Measurements from ENCODE around the gene MEF2A.

The MEF2A gene

DNA sequence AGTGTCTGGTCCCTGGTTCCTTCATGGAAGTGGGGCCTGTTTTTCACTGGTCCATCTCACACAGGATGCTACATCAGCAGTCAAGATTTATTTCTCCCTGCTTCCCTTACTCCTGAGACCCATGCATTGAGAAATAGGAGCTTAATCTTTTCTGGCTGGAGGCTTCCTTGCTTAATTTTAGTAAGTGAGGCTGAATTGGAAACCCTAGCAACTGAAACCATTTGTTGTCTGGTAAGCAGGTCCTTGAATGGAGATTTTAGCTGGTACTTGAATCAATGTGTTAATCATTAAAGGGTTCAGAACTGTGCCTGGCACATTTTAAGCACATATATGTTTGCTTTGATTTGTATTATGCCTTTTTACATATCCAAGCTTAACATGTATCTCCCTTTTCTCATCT, 20.2 kb upstream of the MEF2A start:
- no peak overlapping the region for H3K9ac ChIP-seq (ENCODE audit: low read depth in 1 of 2, low read length in 2 of 2)
- peaks cover 0 to 5% of the 10 kb centered on the region in 2 donors for H3K4me1 ChIP-seq (ENCODE audit: control insufficient read depth in 2 of 2, insufficient read depth in 2 of 2, low read length in 2 of 2)
- no peaks in the 10 kb centered on the region for H3K9me3 ChIP-seq (ENCODE audit: control insufficient read depth in 2 of 2, low read length in 2 of 2)
- H3K27me3 ChIP-seq (ENCODE audit: control insufficient read depth in 2 of 2, insufficient read depth in 2 of 2, low read length in 2 of 2) = no peaks in the 10 kb centered on the region
- H3K4me3 ChIP-seq (ENCODE audit: low read length in 2 of 2) = no peak overlapping the region
- no peak overlapping the region for H3K27ac ChIP-seq (ENCODE audit: low read depth in 2 of 2, low read length in 2 of 2)
- H3K36me3 ChIP-seq (ENCODE audit: control insufficient read depth in 2 of 2, insufficient read depth in 2 of 2, low read length in 2 of 2) = no peaks in the 10 kb centered on the region

DNA sequence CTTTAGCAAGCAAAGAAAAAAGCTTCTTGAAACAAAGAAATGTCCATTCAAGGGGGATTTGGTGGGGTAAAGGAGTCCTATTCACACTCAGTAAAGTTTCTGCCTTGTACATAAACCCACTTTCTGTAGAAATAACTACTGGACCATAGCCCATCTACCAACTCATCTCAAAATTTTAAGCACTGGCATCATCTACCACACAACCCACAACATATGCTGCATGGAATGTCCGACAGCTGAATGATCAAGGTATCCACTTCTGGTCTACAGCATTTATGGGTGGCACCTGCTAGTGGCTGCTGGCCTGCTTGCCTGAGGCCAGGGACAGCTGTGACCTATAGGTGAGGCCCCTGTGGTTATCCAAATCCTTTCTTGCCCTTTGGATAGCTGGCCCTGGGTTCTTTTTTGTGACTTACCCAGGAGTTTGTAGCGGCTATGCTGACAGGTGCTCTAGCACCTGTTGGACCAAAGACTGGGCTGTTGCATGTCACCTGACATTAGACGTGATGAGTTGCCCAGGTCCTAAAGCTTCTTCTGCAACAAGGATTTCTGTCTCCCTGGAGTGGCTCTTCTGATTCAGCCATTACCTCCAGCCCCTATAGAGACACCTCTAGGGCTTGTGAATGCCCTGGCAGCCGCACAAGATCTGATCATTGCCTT, 19.2 kb upstream of the MEF2A start:
- Histone ChIP-seq H3K36me3 (ENCODE audit: control insufficient read depth in 2 of 2, insufficient read depth in 2 of 2, low read length in 2 of 2) (no peaks in the 10 kb centered on the region), H3K9ac (ENCODE audit: low read depth in 1 of 2, low read length in 2 of 2) (no peak overlapping the region), H3K27me3 (ENCODE audit: control insufficient read depth in 2 of 2, insufficient read depth in 2 of 2, low read length in 2 of 2) (no peaks in the 10 kb centered on the region), H3K9me3 (ENCODE audit: control insufficient read depth in 2 of 2, low read length in 2 of 2) (no peaks in the 10 kb centered on the region), H3K27ac (ENCODE audit: low read depth in 2 of 2, low read length in 2 of 2) (no peak overlapping the region), H3K4me3 (ENCODE audit: low read length in 2 of 2) (no peak overlapping the region), H3K4me1 (ENCODE audit: control insufficient read depth in 2 of 2, insufficient read depth in 2 of 2, low read length in 2 of 2) (peaks cover 0 to 5% of the 10 kb centered on the region in 2 donors)

GRCh38 chr15:99547517-99547916, 18.3 kb upstream of the MEF2A start:
- peaks cover 0 to 5% of the 10 kb centered on the region in 2 donors for H3K4me1 ChIP-seq (ENCODE audit: control insufficient read depth in 2 of 2, insufficient read depth in 2 of 2, low read length in 2 of 2)
- H3K4me3 ChIP-seq (ENCODE audit: low read length in 2 of 2) = no peak overlapping the region
- no peak overlapping the region for H3K27ac ChIP-seq (ENCODE audit: low read depth in 2 of 2, low read length in 2 of 2)
- no peaks in the 10 kb centered on the region for H3K27me3 ChIP-seq (ENCODE audit: control insufficient read depth in 2 of 2, insufficient read depth in 2 of 2, low read length in 2 of 2)
- H3K9me3 ChIP-seq (ENCODE audit: control insufficient read depth in 2 of 2, low read length in 2 of 2) = no peaks in the 10 kb centered on the region
- H3K9ac ChIP-seq (ENCODE audit: low read depth in 1 of 2, low read length in 2 of 2) = no peak overlapping the region
- H3K36me3 ChIP-seq (ENCODE audit: control insufficient read depth in 2 of 2, insufficient read depth in 2 of 2, low read length in 2 of 2) = no peaks in the 10 kb centered on the region

- Histone ChIP-seq H3K36me3 (ENCODE audit: control insufficient read depth in 2 of 2, insufficient read depth in 2 of 2, low read length in 2 of 2) (no peaks in the 10 kb centered on the region), H3K9ac (ENCODE audit: low read depth in 1 of 2, low read length in 2 of 2) (no peak overlapping the region), H3K27me3 (ENCODE audit: control insufficient read depth in 2 of 2, insufficient read depth in 2 of 2, low read length in 2 of 2) (no peaks in the 10 kb centered on the region), H3K4me1 (ENCODE audit: control insufficient read depth in 2 of 2, insufficient read depth in 2 of 2, low read length in 2 of 2) (peaks cover 0 to 5% of the 10 kb centered on the region in 2 donors), H3K4me3 (ENCODE audit: low read length in 2 of 2) (no peak overlapping the region), H3K27ac (ENCODE audit: low read depth in 2 of 2, low read length in 2 of 2) (no peak overlapping the region), H3K9me3 (ENCODE audit: control insufficient read depth in 2 of 2, low read length in 2 of 2) (no peaks in the 10 kb centered on the region)
Observed at GRCh38 chr15:99550077-99550476, 15.7 kb upstream of the MEF2A start.

- Histone ChIP-seq H3K27ac (ENCODE audit: low read depth in 2 of 2, low read length in 2 of 2) (no peak overlapping the region), H3K4me1 (ENCODE audit: control insufficient read depth in 2 of 2, insufficient read depth in 2 of 2, low read length in 2 of 2) (peaks cover 0 to 3% of the 10 kb centered on the region in 2 donors), H3K9ac (ENCODE audit: low read depth in 1 of 2, low read length in 2 of 2) (no peak overlapping the region), H3K36me3 (ENCODE audit: control insufficient read depth in 2 of 2, insufficient read depth in 2 of 2, low read length in 2 of 2) (no peaks in the 10 kb centered on the region), H3K27me3 (ENCODE audit: control insufficient read depth in 2 of 2, insufficient read depth in 2 of 2, low read length in 2 of 2) (no peaks in the 10 kb centered on the region), H3K9me3 (ENCODE audit: control insufficient read depth in 2 of 2, low read length in 2 of 2) (no peaks in the 10 kb centered on the region), H3K4me3 (ENCODE audit: low read length in 2 of 2) (no peak overlapping the region)
Observed at GRCh38 chr15:99552111-99552510, 13.7 kb upstream of the MEF2A start.

GRCh38 chr15:99554880-99555488, 10.8 kb upstream of the MEF2A start:
- Histone ChIP-seq H3K9ac (ENCODE audit: low read depth in 1 of 2, low read length in 2 of 2) (no peak overlapping the region), H3K27me3 (ENCODE audit: control insufficient read depth in 2 of 2, insufficient read depth in 2 of 2, low read length in 2 of 2) (no peaks in the 10 kb centered on the region), H3K27ac (ENCODE audit: low read depth in 2 of 2, low read length in 2 of 2) (no peak overlapping the region), H3K9me3 (ENCODE audit: control insufficient read depth in 2 of 2, low read length in 2 of 2) (no peaks in the 10 kb centered on the region), H3K4me3 (ENCODE audit: low read length in 2 of 2) (no peak overlapping the region), H3K4me1 (ENCODE audit: control insufficient read depth in 2 of 2, insufficient read depth in 2 of 2, low read length in 2 of 2) (no peaks in the 10 kb centered on the region), H3K36me3 (ENCODE audit: control insufficient read depth in 2 of 2, insufficient read depth in 2 of 2, low read length in 2 of 2) (no peaks in the 10 kb centered on the region)

GRCh38 chr15:99556011-99556410, 9.8 kb upstream of the MEF2A start:
- Histone ChIP-seq H3K4me1 (ENCODE audit: control insufficient read depth in 2 of 2, insufficient read depth in 2 of 2, low read length in 2 of 2) (no peaks in the 10 kb centered on the region), H3K27ac (ENCODE audit: low read depth in 2 of 2, low read length in 2 of 2) (no peak overlapping the region)

DNA sequence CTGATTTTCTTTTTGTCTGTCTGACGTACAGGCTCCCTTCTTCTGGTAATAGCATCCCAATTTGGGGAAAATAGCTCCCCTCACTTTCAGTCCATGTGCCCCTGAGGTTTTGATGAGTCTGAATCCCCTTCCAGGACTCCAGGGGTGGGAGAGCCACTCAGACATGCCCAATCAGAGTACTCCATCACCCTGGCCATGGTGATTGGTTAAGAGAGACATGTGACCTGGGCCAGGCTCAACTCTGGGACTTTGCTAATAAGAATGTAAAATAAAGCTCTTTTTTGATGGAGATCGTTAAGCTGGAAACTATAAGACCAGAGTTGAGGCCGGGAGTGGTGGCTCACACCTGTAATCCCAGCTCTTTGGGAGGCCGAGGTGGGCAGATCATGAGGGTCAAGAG, 9.2 kb upstream of the MEF2A start:
- Histone ChIP-seq H3K36me3 (ENCODE audit: control insufficient read depth in 2 of 2, insufficient read depth in 2 of 2, low read length in 2 of 2) (no peaks in the 10 kb centered on the region), H3K9me3 (ENCODE audit: control insufficient read depth in 2 of 2, low read length in 2 of 2) (no peaks in the 10 kb centered on the region), H3K4me1 (ENCODE audit: control insufficient read depth in 2 of 2, insufficient read depth in 2 of 2, low read length in 2 of 2) (no peaks in the 10 kb centered on the region), H3K27me3 (ENCODE audit: control insufficient read depth in 2 of 2, insufficient read depth in 2 of 2, low read length in 2 of 2) (no peaks in the 10 kb centered on the region), H3K9ac (ENCODE audit: low read depth in 1 of 2, low read length in 2 of 2) (no peak overlapping the region), H3K4me3 (ENCODE audit: low read length in 2 of 2) (no peak overlapping the region), H3K27ac (ENCODE audit: low read depth in 2 of 2, low read length in 2 of 2) (no peak overlapping the region)

More at GRCh38 chr15:99556011-99556410, 9.8 kb upstream of the MEF2A start:
- Histone ChIP-seq H3K27me3 (ENCODE audit: control insufficient read depth in 2 of 2, insufficient read depth in 2 of 2, low read length in 2 of 2) (no peaks in the 10 kb centered on the region), H3K9me3 (ENCODE audit: control insufficient read depth in 2 of 2, low read length in 2 of 2) (no peaks in the 10 kb centered on the region), H3K36me3 (ENCODE audit: control insufficient read depth in 2 of 2, insufficient read depth in 2 of 2, low read length in 2 of 2) (no peaks in the 10 kb centered on the region), H3K4me3 (ENCODE audit: low read length in 2 of 2) (no peak overlapping the region), H3K9ac (ENCODE audit: low read depth in 1 of 2, low read length in 2 of 2) (no peak overlapping the region)

DNA sequence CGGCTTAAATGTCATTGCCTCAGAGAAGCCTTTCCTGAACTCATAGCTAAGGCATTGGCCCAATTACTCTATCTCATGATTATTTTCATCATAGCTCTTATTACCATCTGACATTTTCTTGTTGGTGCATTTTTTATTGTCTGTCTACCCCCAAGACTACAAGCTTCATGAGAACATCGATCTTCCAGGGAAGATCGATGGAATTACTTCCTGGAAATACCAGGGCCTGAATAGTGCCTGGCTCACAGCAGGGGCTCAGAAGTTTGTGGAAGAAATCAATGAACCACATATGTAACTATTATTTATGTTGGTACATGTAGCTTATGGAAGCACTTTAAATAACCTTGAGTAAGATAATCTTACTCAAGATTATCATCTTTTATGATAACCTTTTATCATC, 7.7 kb upstream of the MEF2A start:
- Histone ChIP-seq H3K36me3 (ENCODE audit: control insufficient read depth in 2 of 2, insufficient read depth in 2 of 2, low read length in 2 of 2) (no peaks in the 10 kb centered on the region), H3K27ac (ENCODE audit: low read depth in 2 of 2, low read length in 2 of 2) (no peak overlapping the region), H3K4me1 (ENCODE audit: control insufficient read depth in 2 of 2, insufficient read depth in 2 of 2, low read length in 2 of 2) (no peaks in the 10 kb centered on the region)

DNA sequence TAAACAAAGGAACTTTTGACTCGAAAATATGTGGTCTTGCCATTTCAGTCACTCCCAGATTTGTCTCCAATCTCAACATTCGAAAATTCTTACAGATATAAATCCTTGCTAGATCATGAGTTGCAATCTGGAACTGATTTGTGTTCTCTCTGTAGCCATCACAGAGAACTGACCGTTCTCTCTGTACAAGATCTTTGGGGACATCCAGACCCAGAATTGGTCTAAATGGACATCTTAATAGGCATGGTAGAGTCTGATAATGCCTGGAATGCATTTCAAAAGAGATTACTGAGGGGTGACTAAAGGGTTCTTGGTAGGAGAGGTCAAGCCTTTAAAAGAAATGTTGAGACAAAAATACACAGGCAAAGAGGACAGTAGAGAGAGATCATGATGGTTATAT, 7.2 kb upstream of the MEF2A start:
- Histone ChIP-seq H3K27me3 (ENCODE audit: control insufficient read depth in 2 of 2, insufficient read depth in 2 of 2, low read length in 2 of 2) (no peaks in the 10 kb centered on the region), H3K4me1 (ENCODE audit: control insufficient read depth in 2 of 2, insufficient read depth in 2 of 2, low read length in 2 of 2) (no peaks in the 10 kb centered on the region), H3K4me3 (ENCODE audit: low read length in 2 of 2) (no peak overlapping the region), H3K27ac (ENCODE audit: low read depth in 2 of 2, low read length in 2 of 2) (no peak overlapping the region), H3K36me3 (ENCODE audit: control insufficient read depth in 2 of 2, insufficient read depth in 2 of 2, low read length in 2 of 2) (no peaks in the 10 kb centered on the region), H3K9me3 (ENCODE audit: control insufficient read depth in 2 of 2, low read length in 2 of 2) (no peaks in the 10 kb centered on the region), H3K9ac (ENCODE audit: low read depth in 1 of 2, low read length in 2 of 2) (no peak overlapping the region)

More for the DNA sequence above, 7.7 kb upstream of the MEF2A start:
- H3K4me3 ChIP-seq (ENCODE audit: low read length in 2 of 2) = no peak overlapping the region
- no peaks in the 10 kb centered on the region for H3K27me3 ChIP-seq (ENCODE audit: control insufficient read depth in 2 of 2, insufficient read depth in 2 of 2, low read length in 2 of 2)
- H3K9me3 ChIP-seq (ENCODE audit: control insufficient read depth in 2 of 2, low read length in 2 of 2) = no peaks in the 10 kb centered on the region
- no peak overlapping the region for H3K9ac ChIP-seq (ENCODE audit: low read depth in 1 of 2, low read length in 2 of 2)
